Adrenal gland (tissue), 12 donors: ENCODE data around the gene BNC1. TPM values are rescaled to one million over a fixed set of nuclear protein-coding genes. Genes with fewer than 3 reads are reported as not detected.

Experiments used
- DNase-seq, 7 donors: peaks; one replicate each; pipeline ENCODE4 v3.0.0-alpha.2; 2019 to 2020
- H3K27ac ChIP-seq, 5 donors: fragments of 200-600 bp; sonication (generic) in 4 of 5; 1 replicate in 3 of 5; 2 replicates in 2 of 5; pipeline versions ENCODE4 v1.5.1 to v1.8.0; 2016 to 2020; ENCODE audit warnings: mild to moderate bottlenecking in 1 of 5
- H3K27me3 ChIP-seq: fragments of 200-600 bp; 2 replicates; pipeline ENCODE4 v1.8.0; 2021
- H3K36me3 ChIP-seq, 2 donors: fragments of 200-600 bp; replicated peaks in 1 of 2; 1 replicate in 1 of 2; 2 replicates in 1 of 2; pipeline versions ENCODE4 v1.5.1 to v1.8.0; 2018 to 2022
- H3K4me1 ChIP-seq, 2 donors: fragments of 200-600 bp; replicated peaks in 1 of 2; 1 replicate in 1 of 2; 2 replicates in 1 of 2; pipeline versions ENCODE4 v1.5.1 to v1.8.0; 2018 to 2021
- H3K4me3 ChIP-seq, 4 donors: fragments of 200-600 bp; sonication (generic) in 3 of 4; one replicate each; pipeline ENCODE4 v1.5.1; 2016 to 2018
- H3K9me3 ChIP-seq, 3 donors: fragments of 200-600 bp; sonication (generic) in 1 of 3; replicated peaks in 1 of 3; 1 replicate in 2 of 3; 2 replicates in 1 of 3; pipeline versions ENCODE4 v1.5.1 to v1.8.0; 2016 to 2021
- POLR2A ChIP-seq, 2 donors: fragments of 450-650 bp; IDR thresholded peaks; one replicate each; pipeline ENCODE4 v1.6.1; 2017; ENCODE audit warnings: antibody characterized with exemption in 2 of 2, mild to moderate bottlenecking in 2 of 2, moderate library complexity in 1 of 2
- WGBS, 4 donors: extraction: QIAGEN DNeasy Blood & Tissue Kit in 2 of 4; methylation state at CpG; one replicate each; pipeline versions ENCODE4 v1.1.5 to v1.1.7; 2013 to 2017; 5-methylcytosine and 5-hydroxymethylcytosine counted together
- intact Hi-C, 2 donors: fragments of 100-400 bp; cut with DNase I; formaldehyde crosslinking; loops; one replicate each; pipeline versions ENCODE4 v1.14.1 to v1.15.0; 2022 to 2023
- polyA plus RNA-seq, 3 donors: library from polyadenylated mRNA; stranded (reverse); fragments of 200-250 nt in 2 of 3; fragments of 350-450 nt in 1 of 3; fragmentation: Illumina TruSeq in 1 of 3; extraction: RNeasy Lipid Tissue Mini Kit (QIAGEN cat#74804) in 1 of 3; gene quantifications; one replicate each; pipeline ENCODE4 v1.2.3, GENCODE V29; 2013 to 2014
- total RNA-seq, 9 donors: library from RNA; depleted of rRNA in 4 of 9; stranded (reverse); fragments of >200 nt in 4 of 9; fragments of 120-200 nt in 1 of 9; fragmentation: NEBNext Ultra II Directional in 1 of 9; extraction: Animal tissue kit (Norgen Biotek cat#: 25700) in 1 of 9; gene quantifications; one replicate each; pipeline versions ENCODE4 v1.1.0 to v1.2.4, GENCODE V29; 2013 to 2023
- TF ChIP-seq, protein P1 (sequence below), 6 experiments: fragments of 450-650 bp in 4 of 6; fragments of 200-600 bp in 2 of 6; sonication (generic) in 1 of 6; IDR thresholded peaks; 1 replicate in 5 of 6; 2 replicates in 1 of 6; pipeline versions ENCODE4 v1.5.1 to v1.8.0; 2016 to 2021; ENCODE audit warnings: antibody characterized with exemption in 6 of 6, mild to moderate bottlenecking in 2 of 6, moderate library complexity in 1 of 6
- donor health status: healthy with polysubstance abuse.
- donor health status: Bipolar disorder and iron deficiency.
- donor health status: DM: yes; HTN: yes; CAD: no.
- donor health status: DM: no; HTN: no; CAD: no.
- donor health status: DM: no; HTN: no; CAD: no.
- donor health status: DM: yes; HTN: yes; CAD: no.

Gene BNC1
- total and polyA plus RNA-seq, 12 donors, result 0.03 to 0.55 (median 0.17) TPM; not detected in 3

GRCh38 chr15:83323296-83323711 is 38.8 kb upstream of the BNC1 start:
- no peak overlapping the region for H3K27ac ChIP-seq
- WGBS, 4 donors, result 47 to 64% (median 56%) methylated on average over 5 to 9 of the region's 9 CpGs

GRCh38 chr15:83322691-83323090 is 38.2 kb upstream of the BNC1 start:
- no peak for DNase-seq
- H3K9me3 ChIP-seq, result no peaks in the 10 kb centered on the region
- H3K4me3 ChIP-seq, result no peak overlapping the region
- WGBS, 4 donors, result 85 to 90% (median 88%) methylated on average over 3 of the region's 3 CpGs
- H3K36me3 ChIP-seq, result no peaks in the 10 kb centered on the region
- TF ChIP-seq POLR2A (IDR thresholded peaks at IDR 0.05), result no peak
- TF ChIP-seq, protein P1, sequence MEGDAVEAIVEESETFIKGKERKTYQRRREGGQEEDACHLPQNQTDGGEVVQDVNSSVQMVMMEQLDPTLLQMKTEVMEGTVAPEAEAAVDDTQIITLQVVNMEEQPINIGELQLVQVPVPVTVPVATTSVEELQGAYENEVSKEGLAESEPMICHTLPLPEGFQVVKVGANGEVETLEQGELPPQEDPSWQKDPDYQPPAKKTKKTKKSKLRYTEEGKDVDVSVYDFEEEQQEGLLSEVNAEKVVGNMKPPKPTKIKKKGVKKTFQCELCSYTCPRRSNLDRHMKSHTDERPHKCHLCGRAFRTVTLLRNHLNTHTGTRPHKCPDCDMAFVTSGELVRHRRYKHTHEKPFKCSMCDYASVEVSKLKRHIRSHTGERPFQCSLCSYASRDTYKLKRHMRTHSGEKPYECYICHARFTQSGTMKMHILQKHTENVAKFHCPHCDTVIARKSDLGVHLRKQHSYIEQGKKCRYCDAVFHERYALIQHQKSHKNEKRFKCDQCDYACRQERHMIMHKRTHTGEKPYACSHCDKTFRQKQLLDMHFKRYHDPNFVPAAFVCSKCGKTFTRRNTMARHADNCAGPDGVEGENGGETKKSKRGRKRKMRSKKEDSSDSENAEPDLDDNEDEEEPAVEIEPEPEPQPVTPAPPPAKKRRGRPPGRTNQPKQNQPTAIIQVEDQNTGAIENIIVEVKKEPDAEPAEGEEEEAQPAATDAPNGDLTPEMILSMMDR (IDR thresholded peaks at IDR 0.05), result no peak
- intact Hi-C loops, result no loop called here
- peaks cover 5% of the 10 kb centered on the region for H3K27me3 ChIP-seq
- H3K27ac ChIP-seq, result no peak overlapping the region
- no peaks in the 10 kb centered on the region for H3K4me1 ChIP-seq

More at GRCh38 chr15:83323296-83323711, 38.8 kb upstream of the BNC1 start:
- peaks cover 3% of the 10 kb centered on the region for H3K27me3 ChIP-seq
- peak in 1 of 7 donors; percentile 2 for DNase-seq
- no peaks in the 10 kb centered on the region for H3K36me3 ChIP-seq
- H3K9me3 ChIP-seq, result no peaks in the 10 kb centered on the region
- H3K4me1 ChIP-seq, result no peaks in the 10 kb centered on the region
- TF ChIP-seq POLR2A (IDR thresholded peaks at IDR 0.05), result no peak
- TF ChIP-seq, protein P1 (IDR thresholded peaks at IDR 0.05), result no peak
- no peak overlapping the region for H3K4me3 ChIP-seq
- intact Hi-C loops, result no loop called here

GRCh38 chr15:83322061-83322460 is 37.6 kb upstream of the BNC1 start:
- Histone ChIP-seq H3K27ac (no peak overlapping the region), H3K4me3 (no peak overlapping the region), H3K36me3 (no peaks in the 10 kb centered on the region), H3K4me1 (no peaks in the 10 kb centered on the region), H3K27me3 (peaks cover 5% of the 10 kb centered on the region), H3K9me3 (no peaks in the 10 kb centered on the region)
- WGBS, 4 donors, result 44 to 57% (median 49%) methylated on average over 6 of the region's 6 CpGs
- DNase-seq, result no peak
- intact Hi-C loops, result no loop called here
- no peak for TF ChIP-seq POLR2A (IDR thresholded peaks at IDR 0.05)

DNA sequence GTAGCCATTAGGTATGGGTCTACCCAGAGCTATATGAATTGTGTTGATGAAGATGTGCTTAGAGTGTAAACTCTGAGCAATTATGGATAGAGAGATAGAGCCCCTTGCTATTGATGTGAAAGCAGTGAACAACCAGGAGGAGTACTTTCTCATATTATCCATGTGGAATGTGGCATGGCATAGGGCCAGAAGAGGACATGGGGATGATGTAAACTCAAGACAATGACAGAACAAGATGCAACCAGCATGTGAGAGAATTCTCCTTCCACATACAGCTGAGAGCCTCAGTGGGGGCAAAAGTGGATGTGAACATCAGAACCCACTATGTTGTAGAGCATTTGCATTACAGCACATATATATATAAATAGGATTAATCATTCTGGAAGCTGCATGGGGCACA is 36.4 kb upstream of the BNC1 start:
- Histone ChIP-seq H3K9me3 (no peaks in the 10 kb centered on the region), H3K4me3 (no peak overlapping the region), H3K27me3 (peaks cover 5% of the 10 kb centered on the region), H3K27ac (no peak overlapping the region), H3K36me3 (no peaks in the 10 kb centered on the region), H3K4me1 (no peaks in the 10 kb centered on the region)
- no peak for TF ChIP-seq POLR2A (IDR thresholded peaks at IDR 0.05)
- TF ChIP-seq, protein P1 (IDR thresholded peaks at IDR 0.05), result no peak
- intact Hi-C loops, result no loop called here
- no peak for DNase-seq

DNA sequence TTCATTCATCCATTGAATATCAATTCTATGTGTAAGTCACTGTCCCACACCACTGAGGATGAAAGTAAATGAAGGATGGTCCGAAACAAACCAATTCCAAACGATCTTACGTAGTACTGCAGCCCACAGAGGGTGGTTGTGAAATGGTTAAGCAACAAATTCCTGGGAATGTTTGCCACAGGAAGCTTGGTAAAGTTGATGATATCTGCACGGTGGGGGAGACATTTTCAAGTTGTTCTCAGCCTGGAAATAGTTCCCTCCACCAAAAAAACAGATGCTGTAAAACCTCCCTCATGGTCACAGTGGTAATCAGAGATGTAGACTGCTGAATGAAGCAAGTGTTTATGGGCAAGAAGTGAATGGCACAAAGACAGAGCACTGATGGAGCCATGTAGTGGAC is 35.9 kb upstream of the BNC1 start:
- no peaks in the 10 kb centered on the region for H3K9me3 ChIP-seq
- H3K4me1 ChIP-seq, result no peaks in the 10 kb centered on the region
- 44 to 56% (median 48%) methylated on average over 4 of the region's 4 CpGs for WGBS, 4 donors
- no peak for TF ChIP-seq POLR2A (IDR thresholded peaks at IDR 0.05)
- TF ChIP-seq, protein P1 (IDR thresholded peaks at IDR 0.05), result no peak
- H3K36me3 ChIP-seq, result no peaks in the 10 kb centered on the region
- peaks cover 5% of the 10 kb centered on the region for H3K27me3 ChIP-seq
- H3K27ac ChIP-seq, result no peak overlapping the region
- intact Hi-C loops, result no loop called here
- H3K4me3 ChIP-seq, result no peak overlapping the region
- no peak for DNase-seq
